Body of pancreas (tissue), 4 donors: ENCODE results near the gene CALCOCO1. TPM values are rescaled to one million over a fixed set of nuclear protein-coding genes. Genes with fewer than 3 reads are reported as not detected.

Source experiments
- ATAC-seq: fragments of 150-250 bp; one replicate; pipeline ENCODE4 v1.9.1; 2016
- DNase-seq, 4 donors: peaks; one replicate each; pipeline ENCODE4 v3.0.0-alpha.2; 2019
- H3K27ac ChIP-seq, 4 donors: fragments of 200-600 bp; sonication (generic); 1 replicate in 3 of 4; 2 replicates in 1 of 4; pipeline versions ENCODE4 v1.5.1 to v1.6.1; 2016 to 2019; ENCODE audit warnings: mild to moderate bottlenecking in 1 of 4, mixed read lengths in 1 of 4, moderate library complexity in 1 of 4
- H3K27me3 ChIP-seq, 2 donors: fragments of 200-600 bp; sonication (generic); one replicate each; pipeline ENCODE4 v1.6.0; 2016; ENCODE audit warnings: mild to moderate bottlenecking in 1 of 2
- H3K36me3 ChIP-seq, 2 donors: fragments of 200-600 bp; sonication (generic); replicated peaks in 1 of 2; 2 replicates each; pipeline ENCODE4 v1.5.1; 2016; ENCODE audit warnings: low read depth in 2 of 2; ENCODE audit not compliant: insufficient read depth in 1 of 2
- H3K4me1 ChIP-seq: fragments of 200-600 bp; sonication (generic); one replicate; pipeline ENCODE4 v1.6.0; 2016
- H3K4me3 ChIP-seq, 2 donors: fragments of 200-600 bp; sonication (generic); 1 replicate in 1 of 2; 2 replicates in 1 of 2; pipeline ENCODE4 v1.5.1; 2016 to 2019
- H3K9me3 ChIP-seq, 3 donors: fragments of 200-600 bp; sonication (generic); 1 replicate in 2 of 3; 2 replicates in 1 of 3; pipeline ENCODE4 v1.5.1; 2016
- POLR2A ChIP-seq, 3 donors: fragments of 450-650 bp; IDR thresholded peaks; one replicate each; pipeline ENCODE4 v1.6.1; 2016; ENCODE audit warnings: antibody characterized with exemption in 3 of 3, mild to moderate bottlenecking in 2 of 3
- WGBS, 2 donors: methylation state at CpG; one replicate each; pipeline ENCODE4 v1.1.5; 2017; 5-methylcytosine and 5-hydroxymethylcytosine counted together
- intact Hi-C: fragments of 100-400 bp; cut with DNase I; formaldehyde crosslinking; loops from one replicate; pipeline ENCODE4 v1.15.1; 2023
- total RNA-seq, 2 donors: library from RNA; depleted of rRNA; stranded (reverse); fragments of >200 nt; gene quantifications; one replicate each; pipeline ENCODE4 v1.1.0, GENCODE V29; 2016
- TF ChIP-seq, protein P1 (sequence below), 7 experiments: fragments of 450-650 bp in 4 of 7; fragments of 200-600 bp in 3 of 7; sonication (generic) in 3 of 7; IDR thresholded peaks; one replicate each; pipeline ENCODE4 v1.5.1; 2016 to 2019; ENCODE audit warnings: antibody characterized with exemption in 7 of 7

The CALCOCO1 gene
- total RNA-seq, 2 donors from 2014 or later = 109 to 153 TPM

DNA sequence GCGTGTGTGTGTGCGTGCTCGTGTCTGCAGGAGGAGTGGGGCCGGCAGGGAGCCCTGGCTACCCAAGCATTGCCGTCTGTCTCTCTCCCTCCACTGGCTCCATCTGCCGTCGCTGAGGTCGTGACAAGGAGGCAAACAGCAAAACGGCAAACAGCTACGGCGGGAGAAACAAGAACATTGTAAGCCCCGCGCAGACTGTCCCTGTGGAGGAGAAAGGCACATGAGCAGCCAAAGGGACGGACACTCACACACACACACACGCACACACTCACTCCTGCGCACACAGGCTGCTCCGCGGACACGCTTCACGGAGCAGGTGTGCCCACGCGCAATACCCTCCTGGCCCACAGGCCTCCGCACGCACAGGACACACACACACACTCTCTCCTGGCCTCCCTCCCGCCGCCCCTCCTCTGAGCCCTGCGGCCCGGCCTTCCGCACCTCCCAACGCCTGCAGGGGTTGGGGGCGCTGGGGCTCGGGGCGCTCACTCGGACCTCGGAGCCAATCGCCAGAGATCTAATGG is 23.6 kb upstream of the CALCOCO1 start:
- Histone ChIP-seq H3K36me3 (no peaks in the 10 kb centered on the region), H3K4me1 (peaks cover 18% of the 10 kb centered on the region), H3K4me3 (peak overlapping the region in 1 of 2 donors; percentile 12), H3K27me3 (peaks cover 0 to 6% of the 10 kb centered on the region in 2 donors), H3K9me3 (no peaks in the 10 kb centered on the region), H3K27ac (peak overlapping the region in 3 of 4 donors; percentile 49 to 54 (median 51))
- DNase-seq (peak in 3 of 4 donors; percentile 35 to 48 (median 38)), ATAC-seq (peak; percentile 15)
- WGBS, 2 donors = 0 to 4% methylated on average over 12 to 32 of the region's 36 CpGs
- intact Hi-C loops = no loop called here
- no peak for TF ChIP-seq POLR2A (IDR thresholded peaks at IDR 0.05)
- TF ChIP-seq, protein P1, sequence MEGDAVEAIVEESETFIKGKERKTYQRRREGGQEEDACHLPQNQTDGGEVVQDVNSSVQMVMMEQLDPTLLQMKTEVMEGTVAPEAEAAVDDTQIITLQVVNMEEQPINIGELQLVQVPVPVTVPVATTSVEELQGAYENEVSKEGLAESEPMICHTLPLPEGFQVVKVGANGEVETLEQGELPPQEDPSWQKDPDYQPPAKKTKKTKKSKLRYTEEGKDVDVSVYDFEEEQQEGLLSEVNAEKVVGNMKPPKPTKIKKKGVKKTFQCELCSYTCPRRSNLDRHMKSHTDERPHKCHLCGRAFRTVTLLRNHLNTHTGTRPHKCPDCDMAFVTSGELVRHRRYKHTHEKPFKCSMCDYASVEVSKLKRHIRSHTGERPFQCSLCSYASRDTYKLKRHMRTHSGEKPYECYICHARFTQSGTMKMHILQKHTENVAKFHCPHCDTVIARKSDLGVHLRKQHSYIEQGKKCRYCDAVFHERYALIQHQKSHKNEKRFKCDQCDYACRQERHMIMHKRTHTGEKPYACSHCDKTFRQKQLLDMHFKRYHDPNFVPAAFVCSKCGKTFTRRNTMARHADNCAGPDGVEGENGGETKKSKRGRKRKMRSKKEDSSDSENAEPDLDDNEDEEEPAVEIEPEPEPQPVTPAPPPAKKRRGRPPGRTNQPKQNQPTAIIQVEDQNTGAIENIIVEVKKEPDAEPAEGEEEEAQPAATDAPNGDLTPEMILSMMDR (IDR thresholded peaks at IDR 0.05) = no peak

DNA sequence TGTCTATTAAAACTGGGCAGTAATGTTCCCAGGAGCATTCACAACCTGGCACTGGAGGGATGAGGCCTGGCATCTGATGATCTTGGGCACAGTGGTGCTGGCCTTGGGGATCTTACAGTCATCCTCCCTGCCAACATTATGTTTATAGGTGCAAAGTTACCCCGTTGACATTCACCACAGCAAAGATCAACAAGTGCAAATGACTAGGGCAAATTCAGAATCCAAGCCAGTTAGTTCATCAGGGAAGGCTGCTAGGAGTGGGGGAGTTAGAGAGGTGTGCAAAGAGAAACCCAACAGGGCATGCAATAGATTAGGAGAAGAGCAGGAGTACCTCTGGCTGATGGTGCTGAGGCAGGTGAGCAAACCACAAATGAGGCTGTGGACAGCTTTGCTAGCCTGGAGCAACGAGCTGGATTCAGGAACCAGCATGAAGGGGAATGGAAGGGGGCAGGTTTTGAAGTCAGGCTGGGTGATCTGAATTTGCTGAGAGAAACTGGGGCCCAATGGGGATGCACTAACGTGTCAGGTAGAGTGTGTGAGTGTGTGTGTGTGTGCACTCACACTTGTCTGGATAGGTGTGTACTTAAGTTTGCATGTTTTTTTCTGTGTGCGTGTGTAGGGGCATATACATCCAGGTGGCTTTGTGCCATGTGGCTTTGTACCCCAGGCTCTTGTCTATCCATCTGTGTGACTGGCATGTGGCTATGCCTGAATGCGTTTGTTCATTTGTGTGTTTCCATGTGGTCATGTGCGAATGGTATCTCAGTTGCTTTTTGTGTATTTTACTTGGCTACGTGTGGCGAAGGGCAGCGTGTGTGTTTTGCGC is 22.9 kb upstream of the CALCOCO1 start:
- Histone ChIP-seq H3K27ac (no peak overlapping the region), H3K27me3 (peaks cover 0 to 6% of the 10 kb centered on the region in 2 donors), H3K9me3 (no peaks in the 10 kb centered on the region), H3K4me3 (no peak overlapping the region), H3K36me3 (no peaks in the 10 kb centered on the region), H3K4me1 (peaks cover 18% of the 10 kb centered on the region)
- no peak for ATAC-seq
- no peak for DNase-seq
- 36 to 39% methylated on average over 10 of the region's 10 CpGs for whole genome bisulfite sequencing, 2 donors
- no peak for TF ChIP-seq POLR2A (IDR thresholded peaks at IDR 0.05)
- TF ChIP-seq, protein P1 (IDR thresholded peaks at IDR 0.05) = no peak
- intact Hi-C loops = no loop called here

DNA sequence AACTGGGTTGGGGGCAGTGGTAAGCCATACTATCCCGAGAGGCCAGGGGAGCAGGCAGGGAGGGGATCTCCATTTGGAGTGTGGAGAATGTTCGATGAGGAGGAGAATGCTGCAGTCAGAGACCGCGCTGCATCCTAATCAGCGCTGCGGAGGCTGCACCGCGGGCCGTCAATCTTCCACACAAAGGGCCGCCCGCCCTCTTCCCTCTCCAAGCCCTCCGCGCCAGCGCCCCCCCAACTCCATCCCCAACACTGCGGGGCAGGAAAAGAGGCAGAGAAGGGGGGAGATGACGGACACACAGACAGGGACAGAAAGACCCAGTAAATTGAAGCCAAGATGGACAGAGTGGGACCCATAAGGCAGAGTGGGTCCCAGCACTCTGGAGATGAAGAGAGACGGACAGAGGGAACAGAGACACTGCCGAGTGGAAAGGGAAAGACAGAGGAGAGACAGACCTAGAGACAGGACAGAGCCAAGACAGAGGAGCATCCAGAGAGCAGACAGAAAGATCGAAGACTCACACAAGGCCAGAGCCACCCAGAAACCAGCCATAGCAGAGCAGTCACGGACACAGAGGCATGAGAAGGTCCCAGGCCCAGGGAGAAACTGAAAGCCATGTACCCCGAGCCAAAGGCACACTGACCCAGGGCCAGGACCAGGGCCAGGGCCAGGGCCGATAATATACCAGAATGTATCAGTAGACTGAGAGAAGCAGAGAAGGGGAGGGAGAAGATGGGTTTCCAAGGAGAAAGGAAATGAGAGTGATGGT is 21.0 kb upstream of the CALCOCO1 start:
- Histone ChIP-seq H3K27ac (no peak overlapping the region), H3K27me3 (peaks cover 0 to 6% of the 10 kb centered on the region in 2 donors), H3K9me3 (no peaks in the 10 kb centered on the region), H3K36me3 (no peaks in the 10 kb centered on the region), H3K4me1 (peaks cover 21% of the 10 kb centered on the region), H3K4me3 (no peak overlapping the region)
- TF ChIP-seq, protein P1 (IDR thresholded peaks at IDR 0.05) = no peak
- TF ChIP-seq POLR2A (IDR thresholded peaks at IDR 0.05) = no peak
- DNase-seq = no peak
- ATAC-seq = no peak
- intact Hi-C loops = no loop called here
- 36 to 38% methylated on average over 14 to 22 of the region's 22 CpGs for WGBS, 2 donors

DNA sequence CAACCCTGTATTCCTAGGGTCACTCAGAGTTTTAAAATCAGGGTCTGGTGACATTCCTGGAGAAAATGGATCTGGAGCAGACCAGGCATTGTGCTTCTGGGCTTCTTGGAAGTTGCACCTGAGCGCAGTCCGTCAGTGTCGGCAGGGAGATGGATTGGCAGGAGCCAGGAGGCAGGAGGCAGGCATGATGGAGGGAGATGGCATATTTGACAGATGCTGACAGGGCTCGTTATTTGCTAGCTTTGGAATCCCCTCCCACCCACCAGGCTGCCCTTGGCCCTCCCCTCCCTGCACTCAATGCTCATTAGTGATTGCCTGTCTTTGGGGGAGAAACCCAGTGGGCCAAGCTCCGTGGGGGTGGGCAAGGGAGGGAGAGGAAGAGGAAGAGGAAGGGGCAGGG is 19.8 kb upstream of the CALCOCO1 start:
- DNase-seq = no peak
- 27 to 46% methylated on average over 5 of the region's 5 CpGs for WGBS, 2 donors
- intact Hi-C loops = no loop called here

More for the DNA sequence above, 19.8 kb upstream of the CALCOCO1 start:
- no peaks in the 10 kb centered on the region for H3K36me3 ChIP-seq
- H3K4me3 ChIP-seq = no peak overlapping the region
- H3K9me3 ChIP-seq = no peaks in the 10 kb centered on the region
- H3K27me3 ChIP-seq = peaks cover 0 to 6% of the 10 kb centered on the region in 2 donors
- H3K4me1 ChIP-seq = peaks cover 24% of the 10 kb centered on the region
- no peak for TF ChIP-seq POLR2A (IDR thresholded peaks at IDR 0.05)
- TF ChIP-seq, protein P1 (IDR thresholded peaks at IDR 0.05) = no peak
- no peak overlapping the region for H3K27ac ChIP-seq
- ATAC-seq = no peak
